Measurements from ENCODE around the gene GPC6.

Gene GPC6

DNA sequence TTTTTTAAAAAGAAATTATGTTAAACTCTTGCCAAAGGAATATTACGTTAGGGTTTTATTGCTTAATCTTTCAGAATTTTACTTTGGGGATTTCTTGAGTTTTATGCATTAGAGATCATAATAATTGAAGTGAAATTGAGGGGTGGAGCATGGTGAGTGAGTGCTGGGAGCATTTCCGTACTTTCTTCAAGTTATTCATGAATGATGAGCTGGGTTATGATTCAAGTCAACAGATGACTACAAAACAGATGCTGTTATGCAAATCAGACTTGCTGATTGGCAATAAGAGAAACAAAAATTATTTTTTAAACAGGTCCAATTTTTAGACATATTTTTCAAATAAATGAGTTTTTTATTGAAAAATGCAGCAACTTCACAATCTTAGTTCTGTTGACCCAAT is 748.6 kb downstream of the GPC6 start:
- no peak for DNase-seq (ENCODE audit: low read depth)

GRCh38 chr13:93976528-93976927 is 749.9 kb downstream of the GPC6 start:
- no peak for DNase-seq (ENCODE audit: low read depth)

GRCh38 chr13:93977986-93978385 is 751.4 kb downstream of the GPC6 start:
- DNase-seq (ENCODE audit: low read depth): no peak

DNA sequence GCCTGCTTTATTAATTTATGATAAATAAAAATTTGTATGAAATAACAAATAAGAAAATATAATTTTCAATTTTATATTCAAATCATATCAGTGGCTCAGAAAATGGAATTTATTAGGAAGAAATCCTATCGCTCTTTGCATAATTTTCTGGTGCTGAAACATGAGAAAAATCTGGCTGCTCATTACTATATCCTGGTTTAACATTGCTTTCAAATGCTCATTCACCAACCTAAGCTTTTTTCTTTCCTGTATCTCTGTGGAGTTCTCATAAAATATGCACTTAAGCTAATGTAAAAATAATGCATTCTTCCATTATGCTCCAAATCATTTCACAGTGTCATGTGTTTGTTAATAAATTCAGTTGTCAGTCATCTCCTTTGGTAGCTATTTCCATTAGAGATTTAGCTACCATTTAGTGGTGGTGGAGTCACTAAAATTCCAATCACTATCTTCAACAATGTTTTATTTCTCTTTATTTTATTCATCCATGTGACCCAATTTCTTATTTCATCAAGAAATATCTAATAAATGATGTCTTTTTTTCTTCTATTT is 754.9 kb downstream of the GPC6 start:
- DNase-seq (ENCODE audit: low read depth): no peak

DNA sequence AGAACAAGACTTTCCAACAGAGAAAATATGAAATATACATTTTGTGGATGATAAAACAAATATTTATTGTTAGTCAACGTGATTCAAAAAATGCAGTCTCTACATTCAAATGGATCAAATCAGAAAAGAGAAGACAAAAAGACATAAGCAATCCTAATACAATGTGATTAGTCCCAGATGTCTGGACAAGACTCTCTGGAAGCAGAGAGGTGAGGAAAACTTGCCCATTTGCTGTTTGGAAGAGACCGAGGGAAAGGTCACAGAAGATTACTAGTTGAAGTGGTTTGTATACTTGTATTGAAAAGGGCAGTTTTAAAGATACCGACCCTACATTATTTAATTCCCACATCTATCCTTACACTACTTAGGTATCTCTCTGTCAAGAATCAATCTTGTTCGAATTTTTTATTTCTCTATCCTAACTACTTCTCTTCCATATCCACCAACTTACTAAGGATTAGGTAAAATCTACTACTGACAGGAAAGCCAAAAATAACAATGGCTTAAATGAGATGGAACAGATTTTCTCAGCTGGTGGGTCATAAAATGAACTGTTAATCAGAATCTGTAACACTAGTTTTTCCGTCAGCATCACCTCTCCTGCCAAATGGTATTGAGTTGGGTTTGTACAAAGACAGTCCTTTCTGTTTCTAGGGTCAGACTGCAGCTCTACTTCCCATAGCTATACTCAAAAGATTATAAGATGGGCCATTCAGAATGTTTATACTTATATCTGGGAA is 755.7 kb downstream of the GPC6 start:
- DNase-seq (ENCODE audit: low read depth): no peak

- no peak for DNase-seq (ENCODE audit: low read depth)
Observed at GRCh38 chr13:93984052-93984451, 757.4 kb downstream of the GPC6 start.

DNA sequence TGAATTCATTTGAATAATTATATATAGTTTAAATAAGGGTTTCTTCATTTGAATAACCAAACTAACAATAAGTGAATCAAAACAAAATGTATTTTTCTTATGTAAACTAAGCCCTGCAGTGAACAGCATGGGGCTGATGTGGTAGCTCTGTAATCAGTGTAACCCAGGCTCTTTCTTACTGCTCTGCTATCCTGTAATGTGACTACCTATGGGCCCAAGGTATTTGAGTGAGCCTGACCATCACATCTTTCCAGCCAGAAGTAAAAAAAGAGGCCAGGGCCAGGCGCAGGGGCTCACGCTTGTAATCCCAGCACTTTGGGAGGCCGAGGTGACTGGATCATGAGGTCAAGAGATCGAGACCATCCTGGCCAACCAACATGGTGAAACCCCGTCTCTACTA is 758.3 kb downstream of the GPC6 start:
- no peak for DNase-seq (ENCODE audit: low read depth)

DNA sequence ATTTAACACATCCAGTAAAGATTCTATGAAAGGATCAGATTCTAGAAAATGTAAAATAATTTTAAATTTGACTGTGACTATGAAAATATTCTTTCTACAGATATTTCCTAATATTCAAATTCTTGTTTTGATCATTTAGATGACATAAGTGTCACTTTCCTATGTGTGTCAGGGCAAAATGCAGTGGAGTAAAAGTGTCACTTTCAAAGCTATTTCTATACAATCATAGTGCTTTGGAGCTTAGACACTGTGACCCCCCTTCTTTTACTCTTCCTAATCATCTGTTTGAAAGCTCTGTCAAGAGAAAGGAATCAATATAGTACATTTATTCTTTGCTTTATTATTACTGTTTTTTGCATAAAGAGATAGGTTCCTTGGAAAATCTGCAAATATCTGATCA is 760.9 kb downstream of the GPC6 start:
- DNase-seq (ENCODE audit: low read depth): no peak

- DNase-seq (ENCODE audit: low read depth): no peak
Observed at GRCh38 chr13:93991569-93991968, 765.0 kb downstream of the GPC6 start.

- no peak for DNase-seq (ENCODE audit: low read depth)
Observed at GRCh38 chr13:93996481-93996880, 769.9 kb downstream of the GPC6 start.

DNA sequence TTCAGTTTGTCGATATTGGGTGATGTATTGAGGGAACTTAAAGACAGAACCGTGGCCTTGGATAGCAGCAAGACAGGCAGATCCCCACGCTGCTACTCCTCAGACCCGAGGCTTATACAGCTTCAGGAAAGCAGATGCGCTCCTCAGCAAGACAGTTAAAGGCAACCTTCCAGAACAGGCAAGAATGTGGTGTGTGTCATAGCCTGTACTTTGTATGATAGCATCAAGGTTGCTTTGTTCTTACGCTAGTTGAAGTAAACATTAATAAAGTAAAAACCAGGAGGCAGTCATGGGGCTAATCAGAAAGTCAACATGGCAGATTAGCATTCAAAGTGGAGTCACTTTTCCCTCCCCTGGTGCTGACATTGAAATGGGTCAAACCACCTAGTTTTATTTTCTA is 779.7 kb downstream of the GPC6 start:
- DNase-seq (ENCODE audit: low read depth): no peak

DNA sequence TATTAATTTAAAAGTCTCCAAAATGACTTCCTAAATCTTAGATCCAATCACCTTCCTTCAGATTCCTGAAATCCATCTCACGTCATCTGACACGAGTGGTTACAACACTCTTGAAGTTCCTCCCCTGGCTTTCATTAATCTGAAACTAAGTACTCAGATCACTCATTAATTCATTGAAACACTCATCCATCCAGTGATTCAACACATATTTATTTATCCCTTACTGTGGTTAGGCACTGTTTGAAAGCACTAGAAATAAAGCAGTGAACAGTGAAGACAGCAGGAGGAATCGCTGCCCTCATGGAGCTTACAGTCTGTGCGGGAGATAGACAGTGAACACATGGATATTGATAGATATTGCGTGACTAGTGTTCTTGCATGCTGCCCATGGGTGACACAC is 780.5 kb downstream of the GPC6 start:
- DNase-seq (ENCODE audit: low read depth): no peak

- DNase-seq (ENCODE audit: low read depth): no peak
Observed at GRCh38 chr13:94009701-94010100, 783.1 kb downstream of the GPC6 start.

GRCh38 chr13:94014461-94014860 is 787.9 kb downstream of the GPC6 start:
- DNase-seq (ENCODE audit: low read depth): no peak

GRCh38 chr13:94020426-94020825 is 793.8 kb downstream of the GPC6 start:
- DNase-seq (ENCODE audit: low read depth): no peak

- no peak for DNase-seq (ENCODE audit: low read depth)
Observed at GRCh38 chr13:94020833-94021232, 794.2 kb downstream of the GPC6 start.

DNA sequence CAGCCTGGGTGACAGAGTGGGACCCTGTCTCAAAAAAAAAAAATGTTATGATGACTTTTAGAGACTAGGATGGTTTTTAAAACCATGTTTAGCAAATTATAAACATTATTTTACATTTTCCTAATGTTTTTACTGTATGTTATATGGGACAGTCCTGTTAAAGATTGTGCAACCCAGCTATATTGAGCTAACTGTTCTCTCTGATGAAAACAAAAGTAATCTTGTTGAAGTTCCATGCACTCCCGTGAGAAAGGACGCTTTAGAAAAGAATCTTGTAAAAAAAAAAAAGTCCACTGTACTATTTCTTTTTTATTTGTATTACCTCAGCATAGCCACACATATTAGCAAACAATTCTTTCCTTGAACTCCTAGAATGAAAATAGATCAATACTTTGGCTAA is 801.6 kb downstream of the GPC6 start:
- no peak for DNase-seq (ENCODE audit: low read depth)

- no peak for DNase-seq (ENCODE audit: low read depth)
Observed at GRCh38 chr13:94028650-94029049, 802.0 kb downstream of the GPC6 start.

GRCh38 chr13:94030415-94031119 is 804.0 kb downstream of the GPC6 start:
- DNase-seq (ENCODE audit: low read depth): no peak

- no peak for DNase-seq (ENCODE audit: low read depth)
Observed at GRCh38 chr13:94031609-94032008, 805.0 kb downstream of the GPC6 start.

GRCh38 chr13:94033098-94033497 is 806.5 kb downstream of the GPC6 start:
- no peak for DNase-seq (ENCODE audit: low read depth)

DNA sequence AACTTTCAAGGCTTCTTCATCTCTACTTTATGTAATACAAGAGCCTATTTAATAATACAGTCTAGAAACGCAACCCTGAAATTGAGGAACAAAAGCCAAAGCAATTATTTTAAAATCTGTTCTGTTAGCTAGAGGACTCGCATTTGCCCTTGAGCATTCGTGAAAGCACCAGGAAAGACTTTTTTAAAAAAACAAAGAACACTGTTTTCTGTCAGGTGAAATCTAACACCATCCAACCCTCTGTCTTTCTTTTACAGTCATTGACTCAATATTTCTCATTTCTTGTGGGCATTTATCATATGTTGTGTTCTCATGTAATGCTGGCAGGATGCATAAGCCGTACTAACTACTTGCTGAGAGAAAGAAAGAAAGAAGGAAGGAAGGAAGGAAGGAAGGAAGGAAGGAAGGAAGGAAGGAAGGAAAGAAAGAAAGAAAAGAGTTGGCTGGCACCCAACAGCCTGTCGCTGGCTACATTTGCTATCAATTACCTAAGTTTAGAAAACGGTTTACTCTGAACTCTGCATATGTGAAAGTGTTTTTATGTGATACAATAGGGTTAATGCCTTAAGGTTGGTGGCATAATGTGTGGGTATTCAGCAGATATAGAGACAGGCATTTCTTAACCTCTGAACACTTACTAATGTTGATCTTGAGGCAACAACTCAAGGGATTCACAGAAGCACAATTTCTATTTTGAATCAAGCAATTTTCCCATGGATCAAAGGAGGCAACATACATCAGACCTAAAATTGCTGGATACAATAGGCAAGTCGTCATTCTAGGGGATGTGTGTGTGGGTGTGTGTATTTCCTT is 807.4 kb downstream of the GPC6 start:
- DNase-seq (ENCODE audit: low read depth): no peak

GRCh38 chr13:94050039-94050438 is 823.4 kb downstream of the GPC6 start:
- no peak for DNase-seq (ENCODE audit: low read depth)
